GM19455 (cell line): ENCODE results near the gene CYP26B1.

Source experiments
- ATAC-seq: cut with Tn5 transposase; IDR thresholded peaks from one replicate; pipeline ENCODE4 v1.9.1; 2021; ENCODE audit not compliant: unreplicated experiment

The CYP26B1 gene, protein sequence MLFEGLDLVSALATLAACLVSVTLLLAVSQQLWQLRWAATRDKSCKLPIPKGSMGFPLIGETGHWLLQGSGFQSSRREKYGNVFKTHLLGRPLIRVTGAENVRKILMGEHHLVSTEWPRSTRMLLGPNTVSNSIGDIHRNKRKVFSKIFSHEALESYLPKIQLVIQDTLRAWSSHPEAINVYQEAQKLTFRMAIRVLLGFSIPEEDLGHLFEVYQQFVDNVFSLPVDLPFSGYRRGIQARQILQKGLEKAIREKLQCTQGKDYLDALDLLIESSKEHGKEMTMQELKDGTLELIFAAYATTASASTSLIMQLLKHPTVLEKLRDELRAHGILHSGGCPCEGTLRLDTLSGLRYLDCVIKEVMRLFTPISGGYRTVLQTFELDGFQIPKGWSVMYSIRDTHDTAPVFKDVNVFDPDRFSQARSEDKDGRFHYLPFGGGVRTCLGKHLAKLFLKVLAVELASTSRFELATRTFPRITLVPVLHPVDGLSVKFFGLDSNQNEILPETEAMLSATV

DNA sequence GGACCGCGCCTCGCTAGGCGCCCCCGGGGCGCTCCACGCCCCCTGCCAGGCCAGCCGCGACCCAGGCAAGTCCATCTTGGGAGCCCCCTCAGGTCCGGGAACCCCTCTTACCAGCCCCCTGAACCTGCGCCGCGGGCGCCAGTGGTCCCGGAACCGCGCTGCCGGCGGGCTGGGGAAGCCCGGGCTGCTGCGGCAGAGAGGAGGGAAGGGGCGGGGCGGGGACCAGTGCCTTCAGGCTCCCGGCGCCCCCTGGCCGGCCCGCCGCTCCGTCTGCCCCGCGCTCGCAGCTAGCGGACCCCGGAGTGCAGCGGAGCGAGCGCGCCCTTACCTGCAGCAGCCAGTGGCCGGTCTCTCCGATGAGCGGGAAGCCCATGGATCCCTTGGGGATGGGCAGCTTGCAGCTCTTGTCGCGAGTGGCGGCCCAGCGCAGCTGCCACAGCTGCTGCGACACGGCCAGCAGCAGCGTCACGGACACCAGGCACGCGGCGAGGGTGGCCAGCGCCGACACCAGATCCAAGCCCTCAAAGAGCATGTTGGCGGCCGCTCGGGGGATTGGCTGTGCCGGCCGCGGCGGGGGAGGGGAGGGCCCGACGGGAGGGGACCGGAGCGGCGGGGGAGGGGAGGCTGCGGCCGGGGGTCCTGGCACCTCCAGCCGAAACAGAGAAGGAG, at the start of gene CYP26B1:
Gene CYP26B1, minus strand, starts transcription at position 560 of the 669 bp plus-strand sequence. Its CDS starts 28 bp downstream, at position 532.
- no peak for ATAC-seq

DNA sequence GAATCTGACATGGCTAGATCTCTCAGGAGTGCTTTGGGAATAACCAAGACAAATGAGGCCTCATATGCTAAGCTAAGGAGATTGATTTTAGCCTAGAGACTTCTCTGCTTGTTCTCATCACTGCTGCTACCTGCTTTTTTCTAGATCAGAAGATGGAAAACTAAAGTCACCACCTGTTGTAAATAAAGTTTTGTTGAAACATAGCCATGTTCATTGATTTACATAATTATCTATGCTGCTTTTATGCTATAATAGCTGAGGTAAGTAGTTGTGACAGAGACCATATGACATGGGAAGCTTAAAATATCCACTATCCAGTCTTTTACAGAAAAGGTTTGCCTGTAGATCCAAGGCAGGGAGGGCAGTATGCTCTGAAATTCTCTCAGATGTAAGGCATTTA, 46.1 kb upstream of the CYP26B1 start:
- no peak for ATAC-seq

DNA sequence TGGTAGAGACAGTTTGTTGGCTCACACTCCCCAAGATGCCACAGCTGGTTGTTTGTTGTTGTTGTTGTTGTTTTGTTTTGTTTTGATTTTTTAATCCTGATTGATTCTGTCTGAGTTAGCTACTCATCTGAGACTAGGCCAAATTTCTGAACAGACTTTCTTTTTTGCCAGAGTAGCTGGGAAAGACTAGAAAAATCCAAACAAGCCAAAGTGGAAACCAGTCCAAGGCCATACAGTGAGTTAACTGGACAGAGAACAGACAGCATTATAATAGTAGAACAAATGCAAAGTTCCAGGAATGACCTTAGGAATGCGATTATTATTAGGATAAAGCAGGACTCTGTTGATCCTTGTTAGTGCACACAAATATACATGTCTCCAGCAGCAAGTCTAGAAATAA, 43.8 kb upstream of the CYP26B1 start:
- no peak for ATAC-seq

DNA sequence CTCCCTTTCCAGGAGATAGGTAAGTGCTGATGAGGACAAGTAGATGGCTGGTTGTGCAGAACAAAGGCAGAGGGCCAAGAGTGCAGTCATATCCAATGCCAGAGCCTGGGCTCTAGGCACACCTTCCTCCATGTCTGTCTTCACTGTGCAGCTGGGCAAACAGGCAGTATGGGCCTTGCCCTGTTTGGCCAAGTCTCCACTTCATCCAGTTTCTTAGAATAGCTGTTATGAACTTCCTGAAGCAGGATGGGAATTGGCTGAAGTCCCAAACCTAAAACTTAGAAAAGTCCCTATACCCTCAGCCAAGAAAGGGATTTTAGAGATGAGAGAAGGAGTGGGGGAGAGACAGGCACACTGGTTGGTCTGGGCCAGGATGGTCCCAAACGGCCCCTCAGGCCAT, 37.5 kb upstream of the CYP26B1 start:
- ATAC-seq, result no peak

DNA sequence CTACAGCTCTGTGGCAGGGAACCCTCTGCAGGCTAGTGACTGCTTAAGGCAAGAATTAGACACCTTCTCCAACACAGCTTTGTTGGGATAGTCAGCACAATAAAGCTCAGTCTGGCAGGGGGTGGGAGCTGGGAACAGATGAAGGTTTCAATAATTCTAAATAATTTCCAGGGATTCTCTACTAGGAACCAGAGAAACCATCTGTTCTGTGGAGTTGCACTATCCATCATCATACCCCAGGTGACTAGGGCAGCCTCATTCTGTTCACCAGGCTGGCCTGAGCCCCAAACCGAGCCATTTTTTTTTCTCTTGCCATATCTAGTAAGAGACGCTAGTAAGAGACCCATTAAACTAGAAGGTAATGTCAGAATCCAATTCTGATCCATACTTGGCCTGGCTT, 35.8 kb upstream of the CYP26B1 start:
- ATAC-seq, result no peak

DNA sequence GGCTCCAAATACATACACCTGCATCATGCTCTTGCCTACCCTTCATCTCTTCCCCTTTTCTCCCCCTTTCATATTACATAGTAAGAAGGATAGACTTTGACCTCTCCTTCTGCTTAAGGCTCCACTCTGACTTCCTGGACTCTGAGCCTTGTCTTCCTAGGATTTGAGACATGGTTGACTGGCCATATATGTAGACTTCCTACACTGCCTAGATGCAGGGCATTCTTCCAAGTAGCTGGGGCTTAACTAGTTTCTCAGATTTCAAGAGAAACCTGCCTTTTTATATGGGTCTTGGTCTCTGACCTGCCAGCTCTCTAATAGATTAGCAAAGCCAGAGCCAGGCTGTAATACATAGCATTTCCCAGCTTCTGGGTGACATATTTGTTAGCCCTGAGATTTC, 35.4 kb upstream of the CYP26B1 start:
- no peak for ATAC-seq

DNA sequence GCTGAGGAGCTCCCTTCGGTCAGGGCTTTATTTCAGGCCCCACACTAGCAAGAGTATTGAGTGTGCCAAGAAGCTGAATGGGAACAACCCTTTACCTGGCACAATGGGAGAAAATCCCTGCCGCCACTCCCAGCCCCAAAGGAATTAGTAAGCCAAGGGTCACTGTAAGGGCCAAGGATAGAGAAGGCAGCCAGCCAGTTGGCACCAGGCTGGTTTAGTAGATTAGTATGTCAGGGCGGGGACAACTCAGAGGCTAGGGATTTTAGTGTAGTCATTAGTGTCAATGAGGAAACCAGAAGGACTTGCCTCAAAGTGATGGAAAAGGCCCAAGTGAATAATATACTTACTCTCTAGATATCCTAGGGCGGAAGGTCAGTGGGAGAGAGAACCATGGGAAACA, 34.9 kb upstream of the CYP26B1 start:
- ATAC-seq, result no peak

DNA sequence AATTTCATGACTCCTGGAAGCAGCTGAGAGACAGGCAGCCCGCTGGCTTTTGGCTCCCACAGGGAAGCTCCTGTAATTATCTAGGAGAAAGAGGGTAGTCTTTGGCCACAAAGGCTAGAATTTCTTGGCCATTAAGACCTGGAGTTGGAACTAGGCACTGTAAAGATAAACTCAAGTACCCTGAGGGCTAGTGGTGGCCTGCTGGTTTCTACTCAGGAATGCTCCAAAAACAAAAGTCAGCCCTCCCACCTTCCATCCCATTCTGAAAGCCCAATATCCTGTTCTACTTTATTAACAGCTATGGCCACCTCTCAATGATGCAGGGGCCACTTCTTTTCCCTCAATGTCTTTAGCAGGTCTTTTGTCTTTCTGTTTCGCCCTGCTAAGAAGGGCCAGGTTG, 34.0 kb upstream of the CYP26B1 start:
- no peak for ATAC-seq

DNA sequence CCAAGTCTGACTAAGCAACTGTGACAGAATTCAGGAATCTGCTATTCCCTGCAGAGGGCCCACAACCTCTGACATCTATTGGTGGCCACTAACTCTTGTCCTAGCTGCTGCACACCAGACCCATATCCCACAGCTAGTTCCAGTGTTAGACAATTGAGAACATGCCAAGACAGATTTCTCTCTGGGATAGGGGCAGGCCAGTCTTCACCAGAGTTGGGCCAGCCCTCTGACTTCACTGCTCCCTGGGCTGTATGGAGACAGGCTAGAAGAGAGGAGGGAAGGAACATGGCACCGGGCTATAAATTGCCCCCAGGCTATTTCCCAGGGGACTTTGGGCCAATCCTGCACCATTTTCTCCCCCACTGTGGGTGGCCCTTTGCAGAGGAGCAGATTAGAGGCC, 32.7 kb upstream of the CYP26B1 start:
- no peak for ATAC-seq

DNA sequence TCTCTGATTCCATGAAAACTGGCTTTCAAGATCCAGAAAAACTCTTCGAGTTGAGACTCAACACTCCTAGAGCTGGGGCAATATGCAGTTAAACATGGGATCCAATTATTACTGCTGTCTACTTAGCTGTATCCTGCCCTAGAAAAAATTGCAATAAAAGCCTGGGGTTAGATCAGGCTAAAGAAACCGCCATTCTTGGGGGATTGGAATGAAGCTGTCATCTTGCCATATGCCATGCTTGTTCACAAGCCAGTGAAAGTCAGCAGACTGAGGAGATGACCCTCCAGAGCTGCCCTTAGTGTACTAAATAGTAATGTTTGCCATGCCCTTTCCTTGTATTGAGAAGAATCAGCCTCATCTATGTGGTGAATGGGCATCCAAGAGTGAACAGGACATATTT, 30.9 kb upstream of the CYP26B1 start:
- ATAC-seq, result no peak

DNA sequence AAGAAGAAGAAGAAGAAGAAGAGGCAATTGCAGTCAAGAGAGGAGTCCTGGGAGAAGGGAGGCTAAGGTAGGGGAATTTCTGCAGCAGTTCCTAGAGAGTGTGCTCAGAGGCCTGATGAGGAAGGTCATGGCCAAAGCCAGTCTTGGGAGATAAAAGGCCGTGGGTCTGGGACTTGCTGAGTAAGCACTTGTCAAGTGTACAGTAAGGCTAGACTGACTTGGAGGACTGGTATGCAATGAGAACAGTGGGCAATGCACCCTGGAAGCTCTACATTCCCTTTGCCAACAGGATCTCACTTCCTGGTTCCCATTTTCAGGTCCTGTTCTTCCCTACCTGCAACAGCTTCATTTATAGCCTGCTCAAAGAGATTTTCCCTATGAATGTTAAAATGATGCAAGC, 28.6 kb upstream of the CYP26B1 start:
- ATAC-seq, result no peak

DNA sequence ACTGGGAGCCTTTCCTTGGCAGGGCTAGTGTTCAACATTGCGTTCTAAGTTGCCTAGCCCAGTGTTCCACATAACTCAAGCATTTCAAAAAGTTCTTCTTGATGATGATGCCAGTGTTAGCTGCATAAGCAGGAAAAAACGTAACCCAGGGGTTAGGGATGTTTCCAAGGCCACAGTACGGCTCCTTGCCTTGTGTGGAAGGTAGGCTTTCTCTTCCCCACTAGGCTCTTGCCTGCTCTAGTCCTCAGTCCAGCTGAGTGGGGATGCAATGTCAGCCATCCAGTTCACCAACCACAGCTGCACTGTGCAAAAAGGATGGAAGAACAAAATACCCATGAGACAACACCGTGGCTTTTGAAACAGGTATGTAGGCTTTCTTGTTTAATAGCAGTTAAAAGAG, 28.0 kb upstream of the CYP26B1 start:
- ATAC-seq, result no peak

DNA sequence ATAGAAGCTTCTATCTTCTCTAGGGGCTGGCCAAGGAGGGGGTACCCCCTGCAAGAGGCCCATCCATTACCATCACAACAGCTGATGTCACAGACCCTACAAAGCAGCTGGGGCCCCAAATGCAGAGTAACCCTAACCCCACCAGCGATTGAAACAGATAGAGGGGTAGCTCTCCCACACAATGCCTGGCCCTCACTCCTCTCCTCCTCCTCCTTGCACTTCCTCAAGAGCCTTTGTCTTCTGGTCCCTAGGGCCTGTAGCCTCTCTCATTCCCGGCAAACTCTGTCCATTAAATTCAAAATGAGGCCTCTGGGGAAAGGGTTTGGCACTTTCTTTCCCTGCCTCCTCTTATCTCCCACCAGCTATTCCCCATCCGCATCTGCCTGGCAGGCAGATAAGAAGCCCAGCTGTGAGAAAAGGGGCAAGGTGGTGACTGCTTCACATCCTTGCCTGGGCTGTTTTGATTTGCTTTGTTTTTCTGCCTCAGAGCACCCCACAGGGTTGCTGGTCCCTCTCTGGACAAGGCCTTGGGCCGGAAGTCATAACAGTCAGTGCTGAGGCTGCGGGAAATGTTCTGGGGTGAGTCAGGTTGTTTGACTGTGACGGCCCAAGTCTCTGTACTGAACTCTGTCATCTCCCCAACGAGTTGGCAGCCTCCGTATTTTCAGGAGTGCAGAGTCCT, 26.1 kb upstream of the CYP26B1 start:
- no peak for ATAC-seq

DNA sequence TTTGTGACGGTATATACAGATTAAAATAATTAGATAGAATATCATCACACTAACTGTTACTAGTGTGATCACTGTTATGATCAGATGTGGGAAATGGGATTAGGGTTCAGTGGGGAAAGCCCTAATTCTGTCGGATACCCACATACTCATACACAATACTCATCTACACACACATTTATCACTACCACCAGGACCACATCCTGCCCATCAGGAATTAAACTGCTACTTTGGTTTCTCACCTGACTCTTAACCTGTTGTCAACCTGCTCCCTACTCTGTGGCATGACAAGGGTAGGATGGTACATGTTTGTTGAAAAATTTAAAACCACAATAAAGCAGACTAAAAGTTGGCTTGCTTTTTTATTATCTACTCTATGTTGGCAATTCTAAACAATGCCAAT, 24.8 kb upstream of the CYP26B1 start:
- ATAC-seq, result no peak

DNA sequence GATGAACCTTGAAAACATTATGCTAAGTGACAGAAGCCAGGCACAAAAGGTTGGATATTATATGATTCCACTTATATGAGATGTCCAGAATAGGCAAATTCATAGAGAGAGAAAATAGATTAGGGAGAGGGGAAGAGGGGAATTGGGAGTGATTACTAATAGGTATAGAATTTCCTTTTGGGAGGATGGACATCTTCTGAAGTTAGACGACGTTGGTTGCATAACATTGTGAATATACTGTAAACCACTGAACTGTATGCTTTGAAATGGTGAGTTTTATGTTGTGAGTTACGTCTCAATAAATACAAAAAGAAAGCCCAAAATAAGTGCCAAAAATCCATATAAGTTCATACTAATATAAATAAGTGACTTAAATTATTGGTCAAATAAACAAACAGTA, 18.6 kb upstream of the CYP26B1 start:
- no peak for ATAC-seq

DNA sequence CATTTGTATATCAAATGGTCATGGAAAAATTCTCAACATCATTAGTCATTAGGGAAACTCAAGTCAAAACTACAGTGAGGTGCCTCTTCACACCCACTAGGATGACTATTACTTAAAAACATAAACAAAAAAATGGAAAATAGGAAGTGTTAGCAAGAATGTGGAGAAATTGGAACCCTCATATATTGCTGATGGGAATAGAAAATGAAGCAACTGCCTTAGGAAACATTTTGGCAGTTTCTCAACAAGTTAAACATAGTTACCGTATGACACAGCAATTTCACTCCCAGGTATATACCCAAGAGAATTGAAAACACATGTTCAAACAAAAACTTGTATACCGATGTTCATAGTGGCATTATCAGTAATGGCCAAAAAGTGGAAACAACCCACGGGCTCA, 18.1 kb upstream of the CYP26B1 start:
- ATAC-seq, result no peak

DNA sequence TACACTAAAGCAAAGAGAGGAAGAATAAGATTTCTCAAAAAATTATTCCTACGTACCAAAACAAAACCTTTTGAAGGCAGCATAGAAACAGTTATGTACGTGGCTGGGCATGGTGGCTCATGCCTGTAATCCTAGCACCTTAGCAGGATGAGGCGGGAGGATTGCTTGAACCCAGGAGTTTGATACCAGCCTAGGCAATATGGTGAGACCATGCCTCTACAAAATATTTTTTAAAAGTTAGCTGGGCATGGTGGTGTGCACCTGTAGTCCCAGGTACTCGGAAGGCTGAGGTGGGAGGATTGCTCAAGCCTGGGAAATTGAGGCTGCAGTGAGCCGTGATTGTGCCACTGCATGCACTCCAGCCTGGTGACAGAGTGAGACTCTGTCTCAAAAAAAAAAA, 14.9 kb upstream of the CYP26B1 start:
- no peak for ATAC-seq

DNA sequence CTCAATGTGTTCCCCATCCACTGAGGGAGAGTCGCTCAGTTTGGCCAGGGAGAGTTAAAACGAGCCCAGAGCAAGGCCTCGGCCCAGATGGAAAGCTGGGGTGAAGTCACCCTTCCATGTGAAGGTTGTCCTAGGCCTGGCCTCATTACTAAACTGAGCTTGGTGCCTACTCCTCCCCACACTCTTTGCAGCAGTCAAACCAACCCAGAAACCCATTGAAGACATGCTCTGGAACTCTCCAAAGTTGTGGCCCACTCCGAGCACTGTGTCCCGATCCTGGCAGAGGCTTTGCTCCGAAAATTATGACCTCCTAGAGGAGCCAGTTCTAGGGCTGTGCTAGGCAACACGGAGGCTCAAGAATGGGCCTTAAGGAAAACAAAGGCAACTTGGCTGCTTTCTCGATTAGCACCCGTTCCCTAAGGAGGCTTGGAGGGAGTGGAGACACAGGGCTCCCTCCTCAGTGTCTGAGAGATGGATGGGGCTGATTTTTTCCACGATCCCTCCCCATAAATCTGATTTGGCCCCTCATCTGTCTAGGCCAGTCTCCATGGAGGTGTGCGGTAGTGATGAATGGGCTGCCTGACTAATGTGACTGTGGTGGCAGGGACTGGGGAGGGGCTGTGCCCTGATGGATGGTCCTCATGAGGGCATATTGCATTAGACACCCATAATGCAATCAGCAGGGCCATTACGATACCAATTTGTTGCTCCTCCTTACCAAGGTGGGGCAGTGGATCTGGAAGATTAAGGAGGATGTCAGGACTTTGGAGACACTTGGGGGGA, 11.7 kb upstream of the CYP26B1 start:
- no peak for ATAC-seq

DNA sequence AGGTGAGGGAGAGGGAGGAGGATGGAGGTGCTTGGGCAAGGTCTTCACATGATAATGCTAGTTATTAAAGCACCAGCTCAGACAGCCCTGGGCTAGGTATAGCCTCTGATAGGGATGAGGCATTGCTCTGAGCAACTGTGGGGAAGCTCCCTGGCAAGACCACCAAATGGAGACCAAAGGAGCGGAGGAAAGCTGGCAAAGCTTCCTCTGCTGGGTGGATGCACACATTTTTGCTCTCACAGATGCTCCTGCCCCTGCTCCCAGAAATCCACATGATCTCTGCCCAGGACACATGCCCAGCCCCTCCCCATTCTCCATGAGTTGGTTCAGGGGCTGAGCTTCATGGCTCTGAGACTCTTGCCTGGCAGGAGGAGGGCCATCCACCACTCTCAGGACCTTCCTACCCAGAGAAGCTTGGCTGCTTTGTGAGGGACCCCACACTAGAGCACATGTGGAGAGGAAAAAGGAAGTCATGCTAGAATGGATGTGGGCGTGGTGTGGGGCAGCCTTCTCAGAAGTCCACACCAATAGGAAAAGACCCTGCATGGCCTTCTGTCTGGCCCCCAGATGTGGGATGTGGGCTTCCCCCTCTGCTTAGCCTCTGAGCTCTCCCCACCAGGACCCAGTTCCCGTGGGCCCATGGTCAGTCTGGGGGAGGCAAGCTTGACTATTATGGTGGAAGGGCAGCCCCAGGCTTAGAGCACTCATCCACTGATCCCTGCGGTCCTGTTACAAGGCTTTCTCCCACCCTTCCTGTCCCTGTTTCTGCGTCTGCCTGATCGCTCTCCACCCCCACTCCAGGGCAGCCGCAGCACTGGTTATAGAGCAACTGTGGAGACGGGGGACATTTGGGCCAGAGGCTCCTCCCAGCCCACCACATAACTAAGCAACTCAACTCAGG, 10.5 kb upstream of the CYP26B1 start:
- no peak for ATAC-seq

DNA sequence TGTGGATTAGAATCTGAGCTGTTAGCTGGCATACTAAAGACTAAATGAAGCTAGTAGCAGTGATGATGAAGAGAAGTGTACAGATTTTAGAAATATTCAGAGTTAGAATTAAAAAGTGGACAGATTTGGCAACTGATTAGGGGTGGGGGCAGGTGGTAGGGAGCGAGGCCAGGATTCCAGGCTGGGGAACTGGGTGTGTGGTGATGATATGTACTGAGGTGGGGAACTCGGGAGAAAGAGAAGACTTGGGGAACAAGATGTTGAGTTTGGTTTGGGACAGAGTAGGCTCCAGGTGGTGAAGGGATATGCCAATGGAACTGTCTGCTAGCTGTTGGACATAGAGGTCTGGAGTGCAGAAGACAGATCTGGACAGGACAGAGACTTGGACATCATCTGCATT, 9.2 kb upstream of the CYP26B1 start:
- no peak for ATAC-seq
